Psoas muscle (tissue), 8 donors: ENCODE measurements around the gene BDKRB1. TPM values are rescaled to one million over a fixed set of nuclear protein-coding genes. Genes with fewer than 3 reads are reported as not detected.

Experiments
- ATAC-seq, 4 donors: fragments of 200-7000 bp; cut with Tn5 transposase; one replicate each; pipeline ENCODE4 v1.9.1; 2020; ENCODE audit warnings: moderate library complexity in 3 of 4, mild to moderate bottlenecking in 2 of 4
- DNase-seq, 2 donors: peaks; one replicate each; pipeline ENCODE4 v3.0.0-alpha.2; 2020
- H3K27ac ChIP-seq: fragments of 200-600 bp; one replicate; pipeline ENCODE4 v1.8.0; 2022
- H3K27me3 ChIP-seq, 3 donors: fragments of 200-600 bp in 1 of 3; one replicate each; pipeline versions ENCODE4 v1.6.1 to v1.8.0; 2013 to 2022; ENCODE audit warnings: low read length in 2 of 3, mild to moderate bottlenecking in 2 of 3, moderate library complexity in 1 of 3; ENCODE audit not compliant: insufficient read depth in 3 of 3
- H3K36me3 ChIP-seq, 2 donors: fragments of 200-600 bp in 1 of 2; one replicate each; pipeline versions ENCODE4 v1.6.1 to v1.8.0; 2013 to 2022; ENCODE audit warnings: low read depth in 1 of 2, mild to moderate bottlenecking in 1 of 2, moderate library complexity in 1 of 2; ENCODE audit not compliant: insufficient read depth in 1 of 2
- H3K4me1 ChIP-seq: fragments of 200-600 bp; one replicate; pipeline ENCODE4 v1.8.0; 2022
- H3K4me3 ChIP-seq: fragments of 200-600 bp; one replicate; pipeline ENCODE4 v1.8.0; 2022; ENCODE audit warnings: mild to moderate bottlenecking
- H3K9me3 ChIP-seq: fragments of 200-600 bp; one replicate; pipeline ENCODE4 v1.8.0; 2022
- WGBS, 3 donors: extraction: QIAGEN DNeasy Blood & Tissue Kit; methylation state at CpG; one replicate each; pipeline versions ENCODE4 v1.1.6 to v1.1.7; 2013; 5-methylcytosine and 5-hydroxymethylcytosine counted together
- intact Hi-C, 2 donors: fragments of 100-400 bp; cut with DNase I; formaldehyde crosslinking; loops; one replicate each; pipeline versions ENCODE4 v1.11.0 to v1.14.2; 2022
- polyA plus RNA-seq, 3 donors: library from polyadenylated mRNA; stranded (reverse); fragments of 200-250 nt; gene quantifications; one replicate each; pipeline ENCODE4 v1.2.3, GENCODE V29; 2013
- total RNA-seq, 4 donors: library from RNA; stranded (reverse); fragmentation: NEBNext Ultra II Directional in 2 of 4; extraction: Animal tissue kit (Norgen Biotek cat#: 25700) in 2 of 4; gene quantifications; one replicate each; pipeline versions ENCODE4 v1.2.1 to v1.2.4, GENCODE V29; 2021 to 2023
- TF ChIP-seq, protein P1 (sequence below): fragments of 200-600 bp; IDR thresholded peaks from one replicate; pipeline ENCODE4 v1.8.0; 2022; ENCODE audit warnings: antibody characterized with exemption
- donor health status: healthy with polysubstance abuse.
- donor health status: DM: no; HTN: no; CAD: no; lungs with moderate emphysema.
- donor health status: Bipolar disorder and iron deficiency.
- donor health status: healthy.
- donor health status: DM: yes; HTN: yes; CAD: no.
- donor health status: DM: no; HTN: no; CAD: no.
- donor health status: DM: no; HTN: no; CAD: no.
- donor health status: DM: yes; HTN: yes; CAD: no.

BDKRB1 gene
- total and polyA plus RNA-seq, 7 donors, result 0.06 to 0.75 (median 0.13) TPM; not detected in 4

DNA sequence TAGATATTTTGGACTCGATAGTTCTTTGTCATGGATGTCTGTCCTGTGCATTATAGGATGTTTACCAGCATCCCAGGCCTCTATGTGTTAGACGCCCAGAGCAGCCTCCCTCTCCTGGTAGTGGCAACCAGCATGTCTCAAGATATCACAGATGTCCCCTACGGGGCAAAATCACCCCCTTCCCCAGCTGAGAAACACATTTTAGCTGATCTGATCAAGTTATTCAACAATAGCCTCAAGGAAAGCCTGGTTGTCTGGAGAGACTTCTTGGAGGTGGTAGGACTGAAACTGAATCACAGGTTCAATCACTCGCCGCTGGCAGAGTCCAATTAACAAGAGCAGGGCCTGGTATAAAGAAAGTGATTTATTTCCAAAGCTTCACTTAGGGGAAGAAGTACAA, 17.6 kb downstream of the BDKRB1 start:
- no peaks in the 10 kb centered on the region for H3K27me3 ChIP-seq
- H3K9me3 ChIP-seq, result peaks cover 10% of the 10 kb centered on the region
- 83 to 91% (median 90%) methylated on average over 5 of the region's 5 CpGs for WGBS, 3 donors
- ATAC-seq, result no peak
- intact Hi-C loops, result loop anchor here in 1 of 2 donors (2.0 to 10.0 kb wide), 3 partner anchors 173 to 711 kb away; no protein-coding TSS in a partner anchor
- H3K27ac ChIP-seq, result no peak overlapping the region
- peaks cover 5% of the 10 kb centered on the region for H3K4me1 ChIP-seq
- DNase-seq, result no peak
- H3K4me3 ChIP-seq, result no peak overlapping the region
- H3K36me3 ChIP-seq, result no peaks in the 10 kb centered on the region
- TF ChIP-seq, protein P1, sequence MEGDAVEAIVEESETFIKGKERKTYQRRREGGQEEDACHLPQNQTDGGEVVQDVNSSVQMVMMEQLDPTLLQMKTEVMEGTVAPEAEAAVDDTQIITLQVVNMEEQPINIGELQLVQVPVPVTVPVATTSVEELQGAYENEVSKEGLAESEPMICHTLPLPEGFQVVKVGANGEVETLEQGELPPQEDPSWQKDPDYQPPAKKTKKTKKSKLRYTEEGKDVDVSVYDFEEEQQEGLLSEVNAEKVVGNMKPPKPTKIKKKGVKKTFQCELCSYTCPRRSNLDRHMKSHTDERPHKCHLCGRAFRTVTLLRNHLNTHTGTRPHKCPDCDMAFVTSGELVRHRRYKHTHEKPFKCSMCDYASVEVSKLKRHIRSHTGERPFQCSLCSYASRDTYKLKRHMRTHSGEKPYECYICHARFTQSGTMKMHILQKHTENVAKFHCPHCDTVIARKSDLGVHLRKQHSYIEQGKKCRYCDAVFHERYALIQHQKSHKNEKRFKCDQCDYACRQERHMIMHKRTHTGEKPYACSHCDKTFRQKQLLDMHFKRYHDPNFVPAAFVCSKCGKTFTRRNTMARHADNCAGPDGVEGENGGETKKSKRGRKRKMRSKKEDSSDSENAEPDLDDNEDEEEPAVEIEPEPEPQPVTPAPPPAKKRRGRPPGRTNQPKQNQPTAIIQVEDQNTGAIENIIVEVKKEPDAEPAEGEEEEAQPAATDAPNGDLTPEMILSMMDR, result no peak

DNA sequence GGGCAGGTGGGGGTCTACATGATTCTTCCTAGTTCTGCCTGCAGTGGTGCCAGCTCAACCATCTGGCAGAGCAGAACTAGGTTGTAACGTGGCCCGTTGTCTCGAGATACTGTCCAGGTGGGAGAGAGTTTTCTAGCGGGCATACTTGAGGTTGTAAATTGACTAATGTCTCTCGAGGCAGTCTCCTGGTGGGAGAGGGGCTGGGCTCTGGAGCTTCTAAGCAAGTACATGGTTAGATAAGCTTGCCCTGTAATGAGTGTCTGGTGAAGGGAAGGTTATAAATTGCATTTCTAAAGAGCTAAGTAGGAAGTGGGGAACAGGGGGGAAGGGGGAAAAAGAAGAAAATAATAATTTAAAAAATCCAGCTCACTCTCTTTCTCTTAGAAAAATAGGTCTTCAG, 18.1 kb downstream of the BDKRB1 start:
- peaks cover 5% of the 10 kb centered on the region for H3K4me1 ChIP-seq
- ATAC-seq, result no peak
- peaks cover 13% of the 10 kb centered on the region for H3K9me3 ChIP-seq
- DNase-seq, result no peak
- WGBS, 3 donors, result 66 to 75% (median 74%) methylated on average over 5 of the region's 5 CpGs
- no peaks in the 10 kb centered on the region for H3K36me3 ChIP-seq
- intact Hi-C loops, result loop anchor here in 1 of 2 donors (2.0 to 10.0 kb wide), 3 partner anchors 173 to 711 kb away; no protein-coding TSS in a partner anchor
- no peaks in the 10 kb centered on the region for H3K27me3 ChIP-seq
- H3K27ac ChIP-seq, result no peak overlapping the region
- H3K4me3 ChIP-seq, result no peak overlapping the region
- TF ChIP-seq, protein P1, result no peak

DNA sequence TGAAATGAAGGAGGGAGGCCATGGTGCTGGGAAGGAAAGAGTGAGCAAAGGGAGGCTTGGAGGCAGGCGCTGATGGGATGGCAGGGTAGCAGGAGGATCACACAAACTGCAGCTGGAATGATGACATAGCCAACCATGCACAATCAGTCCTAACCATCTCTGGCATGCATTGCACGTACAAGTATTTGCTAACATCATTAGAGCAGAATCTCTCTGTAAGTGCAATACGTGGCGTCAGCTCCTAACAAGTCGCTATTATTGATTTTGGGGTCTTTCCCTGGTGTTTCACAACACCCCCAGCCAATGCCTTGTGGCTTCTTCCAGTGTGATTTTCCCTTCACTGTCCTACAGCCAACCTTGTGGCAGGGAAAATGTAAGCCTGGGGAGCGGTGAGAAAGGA, 18.5 kb downstream of the BDKRB1 start:
- intact Hi-C loops, result loop anchor here in 1 of 2 donors (2.0 to 10.0 kb wide), 3 partner anchors 174 to 712 kb away; no protein-coding TSS in a partner anchor
- ATAC-seq (no peak), DNase-seq (no peak)
- H3K27me3 ChIP-seq, result no peaks in the 10 kb centered on the region
- no peak overlapping the region for H3K27ac ChIP-seq
- no peaks in the 10 kb centered on the region for H3K36me3 ChIP-seq
- H3K4me1 ChIP-seq, result peaks cover 5% of the 10 kb centered on the region
- TF ChIP-seq, protein P1, result no peak
- WGBS, 3 donors, result 41 to 65% (median 45%) methylated on average over 6 of the region's 6 CpGs
- H3K4me3 ChIP-seq, result no peak overlapping the region
- peaks cover 13% of the 10 kb centered on the region for H3K9me3 ChIP-seq

DNA sequence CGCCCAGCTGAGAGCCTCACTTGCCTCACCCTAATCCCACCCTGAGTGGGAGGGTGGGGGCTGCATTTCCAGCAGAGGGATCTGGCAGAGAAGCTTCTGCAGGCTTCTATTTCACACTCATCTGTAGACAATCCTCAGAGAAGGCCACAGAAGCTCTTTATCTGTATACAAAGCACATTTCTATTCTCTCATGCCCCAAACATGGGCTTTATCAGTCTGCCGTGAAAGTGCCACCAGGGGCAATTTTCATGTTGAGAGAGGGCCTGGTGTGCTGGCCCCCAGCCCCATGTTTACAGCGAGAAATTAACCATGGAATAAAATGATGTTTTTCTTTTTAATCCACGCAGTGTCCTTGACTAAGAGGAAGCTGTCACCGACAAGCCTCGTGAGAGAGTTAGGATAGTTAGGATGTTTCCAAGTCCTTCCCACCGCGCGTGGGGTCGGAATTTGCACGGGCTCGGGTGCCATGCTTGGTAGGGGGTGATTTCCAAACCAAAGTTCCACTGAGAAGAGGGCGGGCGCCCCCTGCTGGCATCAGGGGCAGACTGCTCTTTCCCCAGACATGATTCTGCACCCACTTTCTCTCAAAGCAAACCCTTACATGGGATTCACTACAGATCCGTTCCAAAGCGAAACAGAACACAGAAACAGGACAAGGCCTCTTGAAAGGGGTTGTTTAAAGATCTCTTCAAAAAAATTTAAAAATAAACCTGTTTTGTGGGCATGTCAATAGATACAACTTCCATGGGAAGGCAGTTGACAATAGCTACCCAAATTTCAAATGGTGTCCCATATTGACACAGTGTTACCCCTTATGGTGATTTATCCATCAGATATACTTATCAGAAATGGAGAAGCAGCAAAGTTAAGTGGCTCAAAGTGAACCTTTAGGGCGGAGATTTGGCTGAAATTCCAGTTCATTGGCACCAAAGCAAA, 19.4 kb downstream of the BDKRB1 start:
- Histone ChIP-seq H3K4me3 (no peak overlapping the region), H3K9me3 (peaks cover 13% of the 10 kb centered on the region), H3K4me1 (peaks cover 5% of the 10 kb centered on the region), H3K36me3 (no peaks in the 10 kb centered on the region), H3K27me3 (no peaks in the 10 kb centered on the region), H3K27ac (no peak overlapping the region)
- TF ChIP-seq, protein P1, result peak; percentile 82
- DNase-seq (peak; percentile 75 to 80), ATAC-seq (peak; percentile 52 to 73 (median 66))
- intact Hi-C loops, result loop anchor here (2.0 to 10.0 kb wide), 4 partner anchors 175 to 713 kb away; no protein-coding TSS in a partner anchor
- 9 to 12% (median 11%) methylated on average over 17 of the region's 17 CpGs for WGBS, 3 donors
